Body of pancreas (tissue), 4 donors: ENCODE measurements around the gene RBM20.

Experiments
- POLR2A ChIP-seq, 3 donors: fragments of 450-650 bp; IDR thresholded peaks; one replicate each; pipeline ENCODE4 v1.6.1; 2016; ENCODE audit warnings: antibody characterized with exemption in 3 of 3, mild to moderate bottlenecking in 2 of 3
- TF ChIP-seq, protein P1 (sequence below), 7 experiments: fragments of 450-650 bp in 4 of 7; fragments of 200-600 bp in 3 of 7; sonication (generic) in 3 of 7; IDR thresholded peaks; one replicate each; pipeline ENCODE4 v1.5.1; 2016 to 2019; ENCODE audit warnings: antibody characterized with exemption in 7 of 7

GRCh38 chr10:110822035-110822711 is 178.0 kb downstream of the RBM20 start:
- TF ChIP-seq, protein P1, sequence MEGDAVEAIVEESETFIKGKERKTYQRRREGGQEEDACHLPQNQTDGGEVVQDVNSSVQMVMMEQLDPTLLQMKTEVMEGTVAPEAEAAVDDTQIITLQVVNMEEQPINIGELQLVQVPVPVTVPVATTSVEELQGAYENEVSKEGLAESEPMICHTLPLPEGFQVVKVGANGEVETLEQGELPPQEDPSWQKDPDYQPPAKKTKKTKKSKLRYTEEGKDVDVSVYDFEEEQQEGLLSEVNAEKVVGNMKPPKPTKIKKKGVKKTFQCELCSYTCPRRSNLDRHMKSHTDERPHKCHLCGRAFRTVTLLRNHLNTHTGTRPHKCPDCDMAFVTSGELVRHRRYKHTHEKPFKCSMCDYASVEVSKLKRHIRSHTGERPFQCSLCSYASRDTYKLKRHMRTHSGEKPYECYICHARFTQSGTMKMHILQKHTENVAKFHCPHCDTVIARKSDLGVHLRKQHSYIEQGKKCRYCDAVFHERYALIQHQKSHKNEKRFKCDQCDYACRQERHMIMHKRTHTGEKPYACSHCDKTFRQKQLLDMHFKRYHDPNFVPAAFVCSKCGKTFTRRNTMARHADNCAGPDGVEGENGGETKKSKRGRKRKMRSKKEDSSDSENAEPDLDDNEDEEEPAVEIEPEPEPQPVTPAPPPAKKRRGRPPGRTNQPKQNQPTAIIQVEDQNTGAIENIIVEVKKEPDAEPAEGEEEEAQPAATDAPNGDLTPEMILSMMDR (IDR thresholded peaks at IDR 0.05), result no peak
- TF ChIP-seq POLR2A (IDR thresholded peaks at IDR 0.05), result no peak
